Effector CD4-positive, alpha-beta T cell (primary cell): ENCODE results near the gene GRK2.
"Not testable (repeated sequence)": the region's sequence is repeated elsewhere in the genome, so short reads cannot be mapped to it uniquely, and the experiment has no call there.

Experiments used
- DNase-seq: peaks from one replicate; pipeline ENCODE4 v3.0.0-alpha.2; 2020

GRK2 gene

DNA sequence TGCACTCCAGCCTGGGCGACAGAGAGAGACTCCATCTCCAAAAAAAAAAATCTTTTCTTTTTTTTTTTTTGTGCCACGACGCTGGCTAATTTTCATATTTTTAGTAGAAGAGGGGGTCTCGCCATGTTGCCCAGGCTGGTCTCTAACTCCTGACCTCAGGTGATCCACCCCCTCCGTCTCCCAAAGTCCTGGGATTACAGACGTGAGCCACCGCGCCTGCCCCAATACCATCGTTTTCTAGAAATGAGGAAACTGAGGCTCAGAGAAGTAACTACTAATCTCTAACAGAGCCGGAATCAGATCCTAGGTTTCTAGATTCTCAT is 50.6 kb downstream of the GRK2 start:
- no peak for DNase-seq

- peak; percentile 99 for DNase-seq
Measured at GRCh38 chr11:67317205-67317887, 51.1 kb downstream of the GRK2 start.

DNA sequence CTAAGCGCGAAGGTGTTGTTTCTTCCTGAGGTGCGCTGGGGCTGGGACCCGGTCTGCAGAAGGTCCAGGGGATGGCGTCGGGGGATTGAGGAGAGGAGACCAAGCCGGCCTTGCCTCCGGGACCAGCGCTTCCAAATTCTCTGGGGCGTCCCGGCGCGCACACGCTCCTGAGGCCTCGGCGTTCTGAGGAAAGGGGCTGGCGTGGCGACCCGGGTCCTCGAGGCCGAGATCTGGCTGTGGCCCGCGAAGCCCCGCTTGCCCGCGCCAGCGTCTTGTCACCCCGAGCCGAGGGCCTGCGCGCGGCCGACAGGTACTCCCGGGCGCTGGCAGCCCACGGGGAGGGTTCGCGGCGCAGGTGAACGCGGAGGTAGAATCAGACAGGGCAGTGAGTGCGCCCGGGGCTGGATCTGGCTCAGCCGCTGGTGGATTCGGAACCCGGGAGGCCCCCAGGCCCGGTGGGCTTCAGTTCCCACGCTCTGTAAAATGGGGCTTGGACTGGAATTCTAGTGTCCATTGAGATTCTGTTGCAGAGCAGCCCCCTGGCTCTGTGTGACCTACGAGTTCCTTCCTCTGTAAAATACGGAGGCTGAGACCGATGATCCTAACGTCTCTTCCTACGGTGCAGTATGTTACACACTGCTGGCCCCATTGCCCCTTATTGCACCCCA is 51.7 kb downstream of the GRK2 start:
- DNase-seq: no peak

DNA sequence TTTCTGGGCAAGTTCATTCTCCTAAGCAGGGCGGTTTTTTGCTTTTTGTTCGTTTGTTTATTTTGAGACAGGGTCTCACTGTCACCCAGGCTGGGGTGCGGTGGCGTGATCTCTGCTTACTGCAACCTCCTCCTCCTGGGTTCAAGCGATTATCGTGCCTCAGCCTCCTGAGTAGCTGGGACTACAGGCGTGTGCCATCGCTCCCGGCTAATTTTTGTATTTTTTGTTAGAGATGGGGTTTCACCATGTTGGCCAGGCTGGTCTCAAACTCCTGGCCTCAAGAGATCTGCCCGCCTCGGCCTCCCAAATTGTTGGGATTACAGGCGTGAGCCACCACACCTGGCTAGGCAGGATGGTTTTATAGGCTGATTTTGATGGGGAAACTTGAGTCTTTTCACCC is 52.6 kb downstream of the GRK2 start:
- not testable (repeated sequence) for DNase-seq

DNA sequence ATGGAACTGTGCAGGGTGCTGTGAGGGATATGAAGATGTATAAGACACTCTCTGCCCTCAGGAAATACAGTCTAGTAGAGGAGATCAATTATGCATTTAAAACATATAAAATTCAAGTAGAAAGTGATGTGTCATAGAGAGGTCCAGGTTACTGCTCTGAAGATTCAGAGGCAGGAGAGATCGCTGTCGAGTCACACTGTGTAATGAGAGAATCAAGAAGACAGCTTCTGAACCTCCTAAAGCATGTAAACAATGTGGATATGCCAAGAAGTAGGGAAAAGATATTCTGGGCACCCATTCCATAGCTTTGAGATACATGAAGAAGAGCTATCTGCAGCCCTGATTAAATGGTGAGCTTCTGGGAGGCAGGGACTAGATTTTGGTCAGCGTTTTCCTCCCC is 53.7 kb downstream of the GRK2 start:
- no peak for DNase-seq

DNA sequence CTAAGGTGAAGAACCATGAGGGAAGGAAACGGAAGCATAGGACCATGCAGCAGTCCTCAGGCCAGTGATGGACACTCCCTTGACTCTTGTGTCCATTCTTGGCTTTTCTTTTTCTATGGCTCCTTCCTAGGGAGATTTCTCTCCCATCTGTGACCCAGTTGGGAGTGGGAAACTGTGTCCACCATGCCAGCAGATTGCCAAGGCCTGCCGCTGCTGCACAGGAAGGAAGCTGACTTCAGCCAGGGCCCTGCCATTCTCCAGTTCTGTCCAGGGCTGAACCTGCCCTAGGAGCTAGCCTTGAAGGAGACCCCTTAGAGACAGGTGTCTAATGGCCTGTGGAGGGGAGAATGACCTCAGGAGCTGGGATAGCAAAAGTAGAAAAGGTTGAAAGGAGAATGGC is 54.4 kb downstream of the GRK2 start:
- no peak for DNase-seq

- DNase-seq: no peak
Measured at GRCh38 chr11:67321313-67321871, 55.1 kb downstream of the GRK2 start.

DNA sequence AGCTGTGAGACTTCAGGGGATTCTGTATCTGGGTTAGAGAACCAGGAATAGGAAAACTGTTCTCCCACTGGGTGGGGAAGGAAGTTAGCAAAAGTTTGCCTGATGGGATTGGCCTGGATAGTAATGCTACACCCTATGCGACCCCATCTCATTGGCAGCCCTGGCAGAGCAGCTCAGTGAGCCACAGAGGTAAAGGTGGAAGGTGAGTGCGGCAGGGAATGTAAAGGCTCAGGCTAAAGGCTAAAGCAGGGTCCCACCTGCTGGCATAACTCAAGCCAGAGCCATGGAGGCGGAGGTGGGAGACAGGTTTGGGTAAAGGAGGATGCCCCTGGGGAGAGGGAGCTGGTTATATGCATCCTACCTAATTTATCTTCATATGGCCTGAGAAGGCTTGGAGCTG is 55.8 kb downstream of the GRK2 start:
- no peak for DNase-seq

- DNase-seq: no peak
Measured at GRCh38 chr11:67323526-67323925, 57.3 kb downstream of the GRK2 start.

DNA sequence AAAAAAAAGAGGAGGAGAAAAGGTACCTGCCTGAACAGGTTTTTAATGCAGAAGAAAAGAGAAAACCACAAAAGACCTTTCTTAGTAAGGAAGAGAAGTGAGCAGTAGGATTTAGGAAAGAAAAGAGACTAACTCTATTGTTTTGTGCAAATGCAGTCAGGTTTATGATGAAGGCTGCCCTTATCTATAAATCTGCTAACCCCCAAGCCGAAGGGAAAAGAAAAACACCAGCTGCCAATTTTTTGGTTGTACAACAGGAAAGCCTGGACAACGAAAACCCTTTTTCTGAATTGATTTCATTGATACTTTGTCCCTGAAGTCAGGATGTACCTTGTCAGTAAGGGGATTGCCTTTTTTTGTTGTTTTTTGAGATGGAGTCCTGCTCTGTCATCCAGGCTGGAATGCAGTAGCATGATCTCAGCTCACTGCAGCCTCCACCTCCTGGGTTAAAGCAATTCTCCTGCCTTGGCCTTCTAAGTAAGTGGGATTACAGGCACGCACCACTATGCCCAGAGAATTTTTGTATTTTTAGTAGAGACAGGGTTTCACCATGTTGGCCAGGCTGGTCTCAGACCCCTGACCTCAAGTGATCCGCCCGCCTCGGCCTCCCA is 65.9 kb downstream of the GRK2 start:
- no peak for DNase-seq
